ENCODE data around the gene SLC26A1. TPM values are rescaled to one million over a fixed set of nuclear protein-coding genes. Genes with fewer than 3 reads are reported as not detected.

The SLC26A1 gene
- total RNA-seq, 1 experiment from 2014 or later: 0.09 TPM

DNA sequence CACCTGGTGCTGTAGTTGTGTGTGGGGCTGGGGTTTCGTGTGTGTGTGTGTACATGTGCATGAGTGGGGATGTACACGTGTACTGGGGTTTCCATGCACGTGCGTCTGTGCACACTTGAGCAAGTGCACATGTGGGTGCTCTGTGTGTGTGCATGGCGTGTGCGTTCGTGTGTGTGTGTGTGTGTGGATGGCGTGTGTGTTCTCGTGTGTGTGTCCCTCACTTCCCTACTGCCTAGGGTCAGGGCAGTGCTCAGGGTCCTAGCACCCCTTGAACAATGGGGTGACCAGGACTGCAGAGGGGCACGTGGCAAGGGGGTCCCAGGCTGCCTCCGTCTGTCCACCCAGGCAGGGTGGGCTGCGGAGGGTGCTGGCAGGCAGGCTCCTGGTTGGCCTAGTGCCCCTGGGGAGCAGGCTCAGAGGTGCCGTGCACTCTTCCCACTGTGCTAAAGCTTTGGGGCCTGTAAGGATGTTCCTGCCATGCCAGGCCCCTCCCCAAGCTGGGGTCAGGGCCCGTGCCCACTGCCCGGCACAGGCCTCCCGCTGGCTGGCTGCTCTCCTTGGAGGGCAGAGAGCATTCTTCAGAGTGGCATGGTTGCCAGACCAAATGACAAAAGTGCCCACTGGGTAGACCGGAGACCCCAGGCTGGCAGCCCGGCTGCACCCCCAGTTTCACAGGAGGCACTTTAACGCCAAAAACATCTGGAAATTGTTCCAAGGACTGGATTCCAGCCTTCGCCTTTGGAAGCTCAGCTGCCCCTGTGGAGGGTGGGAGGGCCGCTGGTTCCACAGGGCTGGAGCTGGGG is 47.3 kb upstream of the SLC26A1 start:
- TF ChIP-seq, protein P1, sequence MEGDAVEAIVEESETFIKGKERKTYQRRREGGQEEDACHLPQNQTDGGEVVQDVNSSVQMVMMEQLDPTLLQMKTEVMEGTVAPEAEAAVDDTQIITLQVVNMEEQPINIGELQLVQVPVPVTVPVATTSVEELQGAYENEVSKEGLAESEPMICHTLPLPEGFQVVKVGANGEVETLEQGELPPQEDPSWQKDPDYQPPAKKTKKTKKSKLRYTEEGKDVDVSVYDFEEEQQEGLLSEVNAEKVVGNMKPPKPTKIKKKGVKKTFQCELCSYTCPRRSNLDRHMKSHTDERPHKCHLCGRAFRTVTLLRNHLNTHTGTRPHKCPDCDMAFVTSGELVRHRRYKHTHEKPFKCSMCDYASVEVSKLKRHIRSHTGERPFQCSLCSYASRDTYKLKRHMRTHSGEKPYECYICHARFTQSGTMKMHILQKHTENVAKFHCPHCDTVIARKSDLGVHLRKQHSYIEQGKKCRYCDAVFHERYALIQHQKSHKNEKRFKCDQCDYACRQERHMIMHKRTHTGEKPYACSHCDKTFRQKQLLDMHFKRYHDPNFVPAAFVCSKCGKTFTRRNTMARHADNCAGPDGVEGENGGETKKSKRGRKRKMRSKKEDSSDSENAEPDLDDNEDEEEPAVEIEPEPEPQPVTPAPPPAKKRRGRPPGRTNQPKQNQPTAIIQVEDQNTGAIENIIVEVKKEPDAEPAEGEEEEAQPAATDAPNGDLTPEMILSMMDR (conservative IDR thresholded peaks at IDR 0.05): no peak
- Histone ChIP-seq H4K91ac (ENCODE audit: insufficient read length, low read depth, low read length) (no peak overlapping the region), H3K4me2 (ENCODE audit: insufficient read depth, insufficient read length, low read length) (no peak overlapping the region), H2AFZ (ENCODE audit: low read length) (no peak overlapping the region), H3K4ac (ENCODE audit: low read depth, low read length) (no peak overlapping the region), H3T11ph (ENCODE audit: low read length) (no peak overlapping the region), H3K4me1 (ENCODE audit: insufficient read depth, low read length) (no peaks in the 10 kb centered on the region; the same call in 1 of the 2 replicates), H3K27ac (ENCODE audit: insufficient read length, low read depth, low read length) (no peak overlapping the region), H3K56ac (ENCODE audit: insufficient read length, low read depth, low read length) (no peak overlapping the region), H3K14ac (ENCODE audit: insufficient read depth, low read length) (no peak overlapping the region), H2BK15ac (ENCODE audit: low read depth, low read length) (no peak overlapping the region), H3K79me2 (ENCODE audit: insufficient read depth, low read length) (no peaks in the 10 kb centered on the region), H2BK20ac (ENCODE audit: low read depth, low read length, poor library complexity, severe bottlenecking) (no peak overlapping the region), H3K18ac (ENCODE audit: insufficient read length, low read depth, low read length) (no peak overlapping the region), H2BK120ac (ENCODE audit: low read depth, low read length, poor library complexity, severe bottlenecking) (no peak overlapping the region), H3K79me1 (ENCODE audit: insufficient read depth, low read depth, low read length, poor library complexity, severe bottlenecking) (no peaks in the 10 kb centered on the region), H4K8ac (replicated peaks; ENCODE audit: insufficient read length, low read depth, low read length) (no peak overlapping the region), H3K27me3 (ENCODE audit: insufficient read depth, low read length) (no peaks in the 10 kb centered on the region; the same call in 1 of the 2 replicates), H2BK5ac (ENCODE audit: insufficient read length, low read length) (no peak overlapping the region), H2BK12ac (ENCODE audit: insufficient read length, low read depth, low read length) (no peak overlapping the region), H4K5ac (ENCODE audit: insufficient read length, low read depth, low read length) (no peak overlapping the region), H2AK5ac (ENCODE audit: insufficient read length, low read length) (no peak overlapping the region), H3K9me3 (ENCODE audit: control insufficient read depth, low read depth, low read length) (no peaks in the 10 kb centered on the region), H3K9ac (ENCODE audit: extremely low read depth, insufficient read length, low read length) (no peak overlapping the region), H3K23me2 (ENCODE audit: insufficient read length, low read depth, low read length, poor library complexity, severe bottlenecking) (peaks cover 4% of the 10 kb centered on the region), H4K20me1 (ENCODE audit: control insufficient read depth, insufficient read depth, insufficient read length) (no peaks in the 10 kb centered on the region), H3K23ac (ENCODE audit: insufficient read length, low read depth, low read length) (no peak overlapping the region)
- WGBS (ENCODE audit: extremely low coverage, insufficient read length, low lambda C conversion rate): no CpG with 5 or more reads among the region's 21 CpGs
- Mint-ChIP-seq H3K4me1 (peaks cover 6 to 24% of the 10 kb centered on the region in 2 experiments), H3K9me3 (no peaks in the 10 kb centered on the region; a peak in 2 of 5 replicates), H3K36me3 (ENCODE audit: insufficient read depth in 1 of 3, low read depth in 3 of 3) (no peaks in the 10 kb centered on the region), H3K4me3 (no peak overlapping the region), H3K27ac (no peak overlapping the region; a peak in 1 of 7 replicates), H3K27me3 (ENCODE audit: low read depth) (peaks cover 13% of the 10 kb centered on the region)
- no peak for DNase-seq

Data from H9 (cell line).